Suprapubic skin (tissue), 3 donors: ENCODE data around the gene TPT1.

Source experiments
- EP300 ChIP-seq: sonication (generic); formaldehyde crosslinking; IDR thresholded peaks from one replicate; pipeline ENCODE4 v1.6.1; 2017; ENCODE audit warnings: antibody characterized with exemption
- TF ChIP-seq, protein P1 (sequence below), 2 donors: fragments of 200-600 bp in 1 of 2; fragments of 450-650 bp in 1 of 2; sonication (generic) in 1 of 2; IDR thresholded peaks; one replicate each; pipeline ENCODE4 v1.5.1; 2016 to 2019; ENCODE audit warnings: antibody characterized with exemption in 2 of 2, mild to moderate bottlenecking in 1 of 2, moderate library complexity in 1 of 2

GRCh38 chr13:45372189-45373161, 31.5 kb upstream of the TPT1 start:
- TF ChIP-seq EP300 = no peak
- TF ChIP-seq, protein P1, sequence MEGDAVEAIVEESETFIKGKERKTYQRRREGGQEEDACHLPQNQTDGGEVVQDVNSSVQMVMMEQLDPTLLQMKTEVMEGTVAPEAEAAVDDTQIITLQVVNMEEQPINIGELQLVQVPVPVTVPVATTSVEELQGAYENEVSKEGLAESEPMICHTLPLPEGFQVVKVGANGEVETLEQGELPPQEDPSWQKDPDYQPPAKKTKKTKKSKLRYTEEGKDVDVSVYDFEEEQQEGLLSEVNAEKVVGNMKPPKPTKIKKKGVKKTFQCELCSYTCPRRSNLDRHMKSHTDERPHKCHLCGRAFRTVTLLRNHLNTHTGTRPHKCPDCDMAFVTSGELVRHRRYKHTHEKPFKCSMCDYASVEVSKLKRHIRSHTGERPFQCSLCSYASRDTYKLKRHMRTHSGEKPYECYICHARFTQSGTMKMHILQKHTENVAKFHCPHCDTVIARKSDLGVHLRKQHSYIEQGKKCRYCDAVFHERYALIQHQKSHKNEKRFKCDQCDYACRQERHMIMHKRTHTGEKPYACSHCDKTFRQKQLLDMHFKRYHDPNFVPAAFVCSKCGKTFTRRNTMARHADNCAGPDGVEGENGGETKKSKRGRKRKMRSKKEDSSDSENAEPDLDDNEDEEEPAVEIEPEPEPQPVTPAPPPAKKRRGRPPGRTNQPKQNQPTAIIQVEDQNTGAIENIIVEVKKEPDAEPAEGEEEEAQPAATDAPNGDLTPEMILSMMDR (IDR thresholded peaks at IDR 0.05) = no peak
